GM18909 (cell line): ENCODE results near the gene DUSP11.
"Not testable (repeated sequence)": the region's sequence is repeated elsewhere in the genome, so short reads cannot be mapped to it uniquely, and the experiment has no call there.

Experiments
- ATAC-seq: cut with Tn5 transposase; IDR thresholded peaks from one replicate; pipeline ENCODE4 v1.9.1; 2021; ENCODE audit warnings: mild to moderate bottlenecking; ENCODE audit not compliant: unreplicated experiment, poor library complexity

DUSP11 gene

GRCh38 chr2:73779467-73780236, at the start of gene DUSP11:
DUSP11 (minus strand) TSS chr2:73780103; CDS start chr2:73779974, 129 bp downstream.
- ATAC-seq, result peak; percentile 99

GRCh38 chr2:73828818-73829570, 49.1 kb upstream of the DUSP11 start, which contains the start of gene STAMBP:
STAMBP (plus strand) TSS chr2:73828961; CDS start chr2:73830857, 1,896 bp downstream.
- peak; percentile 84 for ATAC-seq

- ATAC-seq, result no peak
These were observed 48.5 kb upstream of the DUSP11 start for GRCh38 chr2:73828389-73828817.

- ATAC-seq, result no peak
These were observed 47.9 kb upstream of the DUSP11 start for GRCh38 chr2:73827660-73828388.

- no peak for ATAC-seq
These were observed 47.1 kb upstream of the DUSP11 start for GRCh38 chr2:73827018-73827417.

- ATAC-seq, result no peak
These were observed 45.5 kb upstream of the DUSP11 start for GRCh38 chr2:73825408-73825807.

GRCh38 chr2:73823916-73824523, 44.1 kb upstream of the DUSP11 start:
- ATAC-seq, result no peak

- no peak for ATAC-seq
These were observed 43.5 kb upstream of the DUSP11 start for GRCh38 chr2:73823416-73823815.

GRCh38 chr2:73822991-73823390, 43.1 kb upstream of the DUSP11 start:
- ATAC-seq, result no peak

- ATAC-seq, result peak; percentile 79
These were observed 42.4 kb upstream of the DUSP11 start for GRCh38 chr2:73822276-73822675.

- ATAC-seq, result no peak
These were observed 41.8 kb upstream of the DUSP11 start for GRCh38 chr2:73821669-73822068.

- ATAC-seq, result peak; percentile 77
These were observed 41.3 kb upstream of the DUSP11 start for GRCh38 chr2:73821227-73821626.

- no peak for ATAC-seq
These were observed 38.4 kb upstream of the DUSP11 start for GRCh38 chr2:73818296-73818695.

- ATAC-seq, result no peak
These were observed 32.7 kb upstream of the DUSP11 start for GRCh38 chr2:73812635-73813034.

GRCh38 chr2:73811878-73812277, 32.0 kb upstream of the DUSP11 start:
- no peak for ATAC-seq

GRCh38 chr2:73783883-73784282, 4.0 kb upstream of the DUSP11 start, which contains the start of gene C2orf78:
C2orf78 (plus strand) TSS chr2:73784183; CDS start chr2:73784310, 127 bp downstream.
- ATAC-seq, result not testable (repeated sequence)

- not testable (repeated sequence) for ATAC-seq
These were observed 3.5 kb upstream of the DUSP11 start for GRCh38 chr2:73783402-73783801.

- ATAC-seq, result no peak
These were observed 307 bp upstream of the DUSP11 start for GRCh38 chr2:73780237-73780582.

GRCh38 chr2:73778867-73779466, 936 bp downstream of the DUSP11 start:
- ATAC-seq, result not testable (repeated sequence)
